ENCODE measurements around the gene KIAA1614. TPM values are rescaled to one million over a fixed set of nuclear protein-coding genes. Genes with fewer than 3 reads are reported as not detected.

KIAA1614 gene
- polyA plus RNA-seq, 1 of the 3 experiments (the other 2 are of a cell fraction), result 1.1 TPM

- TF ChIP-seq SIN3A (IDR thresholded peaks at IDR 0.05; ENCODE audit: borderline replicate concordance, low read depth, low read length), result no peak
- TF ChIP-seq FOSL2 (IDR thresholded peaks at IDR 0.05; ENCODE audit: borderline replicate concordance, low read depth), result no peak
- no peak for TF ChIP-seq NRF1 (IDR thresholded peaks at IDR 0.05; ENCODE audit: low read depth, low read length)
- TF ChIP-seq ELF1 (IDR thresholded peaks at IDR 0.05), result no peak
- TF ChIP-seq TEAD4 (IDR thresholded peaks at IDR 0.05; ENCODE audit: borderline replicate concordance, insufficient read depth), result no peak
- no peak for TF ChIP-seq JUND (IDR thresholded peaks at IDR 0.05)
These were observed 27.7 kb downstream of the KIAA1614 start (continued) for GRCh38 chr1:180940445-180940844.

- Histone ChIP-seq H3K4me3 (ENCODE audit: low read depth in 2 of 2, low read length in 1 of 2) (no peak overlapping the region), H3K9me3 (no peaks in the 10 kb centered on the region), H3K4me1 (ENCODE audit: control insufficient read depth in 1 of 2, insufficient read depth in 2 of 2, low read depth in 1 of 2, low read length in 1 of 2) (peaks cover 0 to 5% of the 10 kb centered on the region in 2 experiments; a peak in 1 of 4 replicates), H3K4me2 (no peak overlapping the region), H3K79me2 (ENCODE audit: insufficient read depth) (no peaks in the 10 kb centered on the region), H3K27me3 (ENCODE audit: insufficient read depth) (no peaks in the 10 kb centered on the region), H3K27ac (ENCODE audit: low read depth in 2 of 2, low read length in 1 of 2) (no peak overlapping the region), H3K9me2 (no peaks in the 10 kb centered on the region), H2AFZ (ENCODE audit: low read depth) (no peak overlapping the region), H3K9ac (no peak overlapping the region), H3K36me3 (replicated peaks in 1 of 2; ENCODE audit: control insufficient read depth in 1 of 2, insufficient read depth in 2 of 2, low read length in 1 of 2) (peaks cover 0 to 4% of the 10 kb centered on the region in 2 experiments), H3F3A (replicated peaks; ENCODE audit: insufficient read depth) (no peaks in the 10 kb centered on the region), H4K20me1 (ENCODE audit: insufficient read depth) (no peaks in the 10 kb centered on the region)
- ChIA-PET POLR2A (no interaction called here), CTCF (interaction anchor here (1.0 to 1.4 kb wide), 2 partner anchors 200 to 248 kb away, joined by 4 read pairs; no protein-coding TSS in a partner anchor)
- TF ChIP-seq USF1 (IDR thresholded peaks at IDR 0.05; ENCODE audit: borderline replicate concordance, low read depth) (no peak), USF2 (IDR thresholded peaks at IDR 0.05; ENCODE audit: borderline replicate concordance, low read depth, low read length) (no peak), RXRA (IDR thresholded peaks at IDR 0.05; ENCODE audit: borderline replicate concordance, low read depth) (no peak), RAD21 (IDR thresholded peaks at IDR 0.05; ENCODE audit: low read length) (no peak), RFX5 (IDR thresholded peaks at IDR 0.05; ENCODE audit: low read length) (no peak), ELF1 (IDR thresholded peaks at IDR 0.05) (no peak), FOSL2 (IDR thresholded peaks at IDR 0.05; ENCODE audit: borderline replicate concordance, low read depth) (no peak), TAF1 (IDR thresholded peaks at IDR 0.05; ENCODE audit: borderline replicate concordance, low read depth, low read length) (no peak), JUND (IDR thresholded peaks at IDR 0.05) (no peak)
- 91% methylated on average over 19 of the region's 20 CpGs for WGBS (ENCODE audit: low lambda C conversion rate)
- no peak for DNase-seq
These were observed 29.0 kb downstream of the KIAA1614 start for GRCh38 chr1:180941518-180942275.

GRCh38 chr1:180945151-180945550 lies 32.5 kb downstream of the KIAA1614 start:
- Histone ChIP-seq H3F3A (replicated peaks; ENCODE audit: insufficient read depth) (no peaks in the 10 kb centered on the region), H4K20me1 (ENCODE audit: insufficient read depth) (no peaks in the 10 kb centered on the region), H3K27me3 (ENCODE audit: insufficient read depth) (no peaks in the 10 kb centered on the region), H3K79me2 (ENCODE audit: insufficient read depth) (no peaks in the 10 kb centered on the region), H3K4me3 (ENCODE audit: low read depth in 2 of 2, low read length in 1 of 2) (no peak overlapping the region), H3K9ac (no peak overlapping the region), H3K9me2 (no peaks in the 10 kb centered on the region), H3K4me1 (ENCODE audit: control insufficient read depth in 1 of 2, insufficient read depth in 2 of 2, low read depth in 1 of 2, low read length in 1 of 2) (peaks cover 0 to 5% of the 10 kb centered on the region in 2 experiments; a peak in 1 of 4 replicates), H3K9me3 (no peaks in the 10 kb centered on the region), H3K4me2 (no peak overlapping the region), H2AFZ (ENCODE audit: low read depth) (no peak overlapping the region), H3K27ac (ENCODE audit: low read depth in 2 of 2, low read length in 1 of 2) (no peak overlapping the region; a peak in 1 of 4 replicates), H3K36me3 (replicated peaks in 1 of 2; ENCODE audit: control insufficient read depth in 1 of 2, insufficient read depth in 2 of 2, low read length in 1 of 2) (peaks cover 0 to 24% of the 10 kb centered on the region in 2 experiments)
- 96% methylated on average over 13 of the region's 15 CpGs for WGBS (ENCODE audit: low lambda C conversion rate)
- ChIA-PET POLR2A (interaction anchor here (0.8 kb wide), 1 partner anchor 14 kb away, joined by 3 read pairs; no protein-coding TSS in a partner anchor), CTCF (interaction anchor here (0.9 to 1.3 kb wide), 3 partner anchors 8 to 63 kb away, joined by 3 to 5 read pairs (median 4); no protein-coding TSS in a partner anchor)
- DNase-seq, result no peak
- TF ChIP-seq SMC3 (IDR thresholded peaks at IDR 0.05; ENCODE audit: low read depth, low read length) (no peak), RFX5 (IDR thresholded peaks at IDR 0.05; ENCODE audit: low read length) (no peak), POLR2AphosphoS5 (IDR thresholded peaks at IDR 0.05; ENCODE audit: low read depth, low read length) (no peak), FOXJ3 (CRISPR knock-in tag; IDR thresholded peaks at IDR 0.05) (no peak), YY1 (IDR thresholded peaks at IDR 0.05; ENCODE audit: low read depth) (no peak), MXI1 (IDR thresholded peaks at IDR 0.05; ENCODE audit: low read depth, low read length) (no peak), EP300 (IDR thresholded peaks at IDR 0.05; ENCODE audit: borderline replicate concordance in 1 of 2, low read depth in 1 of 2, low read length in 1 of 2) (no peak), USF2 (IDR thresholded peaks at IDR 0.05; ENCODE audit: borderline replicate concordance, low read depth, low read length) (no peak), RXRA (IDR thresholded peaks at IDR 0.05; ENCODE audit: borderline replicate concordance, low read depth) (no peak), MEF2A (IDR thresholded peaks at IDR 0.05; ENCODE audit: borderline replicate concordance, low read depth) (no peak), FOXM1 (IDR thresholded peaks at IDR 0.05; ENCODE audit: low read depth) (no peak), PBX3 (IDR thresholded peaks at IDR 0.05) (no peak), NRF1 (IDR thresholded peaks at IDR 0.05; ENCODE audit: low read depth, low read length) (no peak), TEAD4 (IDR thresholded peaks at IDR 0.05; ENCODE audit: borderline replicate concordance, insufficient read depth) (no peak)
